Medulla oblongata (tissue), 1 donor: ENCODE results near the gene PHACTR2.
"Not testable (repeated sequence)": the region's sequence is repeated elsewhere in the genome, so short reads cannot be mapped to it uniquely, and the experiment has no call there.

Experiments used
- DNase-seq: peaks from one replicate; pipeline ENCODE4 v3.0.0-alpha.2; 2015; ENCODE audit errors: extremely low spot score

The PHACTR2 gene

DNA sequence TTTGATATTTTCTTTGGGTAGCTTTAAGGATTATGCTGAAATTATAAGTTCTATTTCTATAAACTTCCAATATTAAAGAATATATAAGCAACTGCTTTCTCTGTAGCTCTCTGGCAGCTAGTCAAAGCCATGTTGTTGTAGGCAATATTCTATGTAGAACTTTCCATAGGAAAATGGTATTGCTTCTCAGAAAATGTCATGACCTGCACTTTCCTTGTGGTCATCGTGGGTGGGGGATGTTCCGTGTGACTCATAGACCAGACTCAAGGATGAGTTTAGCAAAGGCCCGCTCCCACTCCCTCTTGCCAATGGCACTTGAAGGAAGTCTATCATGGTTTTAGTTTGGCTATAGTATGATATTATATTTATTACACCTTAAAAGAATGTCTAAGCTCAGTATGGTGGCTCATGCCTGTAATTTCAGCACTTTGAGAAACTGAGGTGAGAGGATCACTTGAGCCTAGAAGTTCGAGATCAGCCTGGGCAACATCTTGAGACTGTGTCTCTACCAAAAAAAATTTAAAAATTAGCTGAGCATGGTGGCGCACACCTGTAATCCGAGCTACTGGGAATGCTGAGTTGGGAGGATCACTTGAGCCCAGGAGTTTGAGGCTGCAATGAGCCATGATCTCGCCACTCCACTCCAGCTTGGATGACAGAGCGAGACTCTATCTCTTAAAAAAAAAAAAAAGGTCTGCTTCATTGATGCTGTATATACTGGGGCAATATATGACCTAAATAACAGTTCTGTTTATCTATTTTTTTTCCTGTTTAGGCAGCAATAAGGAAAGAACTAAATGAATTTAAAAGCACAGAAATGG, 128.7 kb downstream of the PHACTR2 start:
- no peak for DNase-seq

DNA sequence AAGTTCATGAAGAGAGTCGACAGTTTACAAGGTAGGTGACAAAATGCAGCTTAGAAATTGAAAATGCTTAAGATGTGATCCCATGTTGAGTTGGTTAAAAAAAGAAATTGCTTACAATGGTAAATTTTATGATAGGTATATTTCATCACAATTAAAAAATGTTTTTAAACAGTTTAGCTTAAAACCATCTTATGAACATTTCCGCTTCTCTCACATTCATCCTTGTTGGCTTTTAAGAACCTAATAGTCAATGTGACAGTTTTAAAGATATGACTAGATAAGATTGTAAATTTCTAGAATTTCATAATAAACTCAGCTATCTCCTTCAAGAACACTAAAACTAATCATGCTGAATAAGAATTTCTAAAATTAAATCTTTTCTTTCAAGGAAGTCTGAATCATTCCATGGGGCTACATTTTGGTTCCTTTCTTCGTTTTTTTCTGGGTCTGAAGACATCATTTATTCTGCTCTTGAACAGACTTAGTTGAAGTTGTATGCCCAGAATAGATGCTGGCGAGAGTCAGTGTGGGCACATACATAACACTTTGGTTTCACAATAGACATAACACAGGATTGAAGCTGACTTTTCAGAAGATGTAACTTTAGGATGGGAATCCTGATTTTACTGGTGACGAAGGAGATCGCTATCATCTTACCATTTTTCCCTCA, 129.5 kb downstream of the PHACTR2 start:
- no peak for DNase-seq

GRCh38 chr6:143810745-143811144, 133.0 kb downstream of the PHACTR2 start:
- no peak for DNase-seq

DNA sequence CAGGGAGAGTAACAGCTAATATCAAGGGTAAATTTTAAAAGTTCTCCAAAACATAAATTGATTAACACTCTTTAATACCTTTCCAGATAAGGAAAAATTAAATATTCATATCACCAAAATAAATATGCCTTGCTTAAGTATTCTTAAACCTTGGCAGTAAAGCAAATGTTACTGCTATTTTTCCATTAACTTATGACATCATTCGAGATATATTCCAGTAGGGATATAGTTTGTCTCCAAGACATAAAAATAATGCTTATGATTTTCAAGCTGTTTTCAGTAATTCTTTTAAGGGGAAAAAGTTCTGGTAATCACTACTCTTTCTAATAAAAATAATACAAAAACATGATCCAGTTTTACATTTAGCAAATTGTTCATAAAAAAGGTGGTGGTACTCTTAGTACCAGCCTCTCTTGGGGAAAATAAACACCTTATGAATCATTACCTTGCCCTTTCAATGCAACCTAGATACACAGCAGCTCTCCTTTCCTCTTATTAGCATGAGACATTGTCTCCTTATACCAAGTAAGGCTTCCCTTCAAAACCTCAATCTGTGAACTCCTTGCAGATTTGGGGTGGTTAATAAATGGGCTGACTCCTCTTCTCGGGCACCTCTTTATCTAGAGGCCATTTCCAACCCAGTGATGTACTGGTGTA, 133.9 kb downstream of the PHACTR2 start:
- DNase-seq = no peak

- no peak for DNase-seq
Observed at GRCh38 chr6:143817621-143818020, 139.9 kb downstream of the PHACTR2 start.

DNA sequence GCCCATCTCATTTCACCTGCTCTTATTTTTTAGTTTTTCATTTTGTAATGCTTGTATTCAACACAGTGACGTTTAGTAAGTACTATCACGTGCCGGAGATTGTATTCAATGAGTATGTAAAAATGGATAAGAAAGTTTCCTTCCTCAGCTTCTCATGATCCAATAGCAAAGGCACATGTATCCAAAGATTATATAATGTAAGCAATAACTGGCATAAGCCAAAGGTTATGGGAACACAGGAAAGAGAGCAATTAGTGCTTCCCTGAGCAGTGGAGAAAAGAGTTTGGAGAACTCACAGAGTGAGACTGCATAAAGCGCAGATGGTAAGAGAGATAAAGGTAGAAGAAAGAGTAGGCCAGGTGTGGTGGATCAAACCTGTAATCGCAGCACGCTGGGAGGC, 143.6 kb downstream of the PHACTR2 start:
- DNase-seq = no peak

GRCh38 chr6:143822584-143823024, 144.8 kb downstream of the PHACTR2 start:
- no peak for DNase-seq

DNA sequence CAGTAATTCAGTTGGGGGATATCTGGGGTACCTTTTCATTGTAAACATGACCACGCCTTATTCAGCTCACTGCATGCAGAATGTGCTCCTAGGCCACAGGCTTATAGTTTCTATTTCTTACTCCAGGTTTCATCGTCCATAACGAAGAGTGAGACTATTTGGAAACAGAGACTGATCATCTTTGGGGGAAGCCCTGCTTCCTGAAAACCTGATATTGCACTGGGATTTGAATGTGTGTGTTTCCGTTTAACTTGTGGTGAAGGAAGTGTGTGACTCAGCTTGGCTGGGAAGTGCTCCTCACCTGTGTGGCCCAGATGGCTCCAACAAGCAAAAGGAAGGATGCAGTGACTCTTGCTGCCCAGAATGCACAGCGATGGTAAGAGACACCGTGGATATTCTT, 145.8 kb downstream of the PHACTR2 start:
- no peak for DNase-seq

GRCh38 chr6:143828572-143828971, 150.8 kb downstream of the PHACTR2 start:
- no peak for DNase-seq

GRCh38 chr6:143836150-143836549, 158.4 kb downstream of the PHACTR2 start:
- no peak for DNase-seq

DNA sequence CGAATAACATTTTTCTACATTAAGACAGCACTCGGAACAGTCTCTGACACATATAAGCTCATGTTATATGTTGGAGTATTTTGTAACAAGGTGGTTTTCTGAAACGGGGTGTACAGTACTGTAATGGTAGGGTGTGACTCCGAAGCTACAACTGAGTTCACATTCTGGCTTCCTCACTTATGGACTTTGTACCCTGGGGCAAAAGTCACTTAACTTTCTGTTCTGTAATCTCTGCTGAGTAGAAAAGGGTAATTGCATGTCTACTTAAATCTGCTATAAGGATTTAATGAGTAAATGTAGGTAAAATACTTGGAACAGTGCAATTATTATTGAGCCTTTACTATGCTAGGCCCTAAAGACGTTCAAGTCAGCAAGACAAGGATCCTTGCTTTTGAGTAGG, 160.6 kb downstream of the PHACTR2 start:
- no peak for DNase-seq

- no peak for DNase-seq
Observed at GRCh38 chr6:143839196-143839595, 161.4 kb downstream of the PHACTR2 start.

- no peak for DNase-seq
Observed at GRCh38 chr6:143840595-143841265, 163.0 kb downstream of the PHACTR2 start.

DNA sequence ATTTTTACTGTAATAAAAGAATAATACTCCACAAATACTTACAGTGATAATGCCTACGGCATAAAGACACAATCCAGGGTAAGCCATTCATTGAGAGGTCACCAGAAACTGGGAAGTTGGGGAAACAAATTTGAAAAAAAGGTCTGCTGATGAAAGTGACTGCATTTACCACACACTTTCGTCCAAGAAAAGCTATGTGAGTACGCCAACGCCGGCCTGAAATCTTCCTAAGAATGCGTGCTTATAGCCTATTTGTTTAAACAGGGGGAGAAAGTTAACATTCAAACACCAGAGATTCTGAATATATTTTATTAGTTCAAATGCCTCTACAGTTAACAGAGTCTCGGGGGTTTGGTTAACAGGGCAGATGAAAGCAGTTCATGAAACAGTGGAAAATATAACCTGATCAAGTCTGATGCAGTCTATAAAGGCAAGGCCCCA, 164.7 kb downstream of the PHACTR2 start:
- peak; percentile 39 for DNase-seq

DNA sequence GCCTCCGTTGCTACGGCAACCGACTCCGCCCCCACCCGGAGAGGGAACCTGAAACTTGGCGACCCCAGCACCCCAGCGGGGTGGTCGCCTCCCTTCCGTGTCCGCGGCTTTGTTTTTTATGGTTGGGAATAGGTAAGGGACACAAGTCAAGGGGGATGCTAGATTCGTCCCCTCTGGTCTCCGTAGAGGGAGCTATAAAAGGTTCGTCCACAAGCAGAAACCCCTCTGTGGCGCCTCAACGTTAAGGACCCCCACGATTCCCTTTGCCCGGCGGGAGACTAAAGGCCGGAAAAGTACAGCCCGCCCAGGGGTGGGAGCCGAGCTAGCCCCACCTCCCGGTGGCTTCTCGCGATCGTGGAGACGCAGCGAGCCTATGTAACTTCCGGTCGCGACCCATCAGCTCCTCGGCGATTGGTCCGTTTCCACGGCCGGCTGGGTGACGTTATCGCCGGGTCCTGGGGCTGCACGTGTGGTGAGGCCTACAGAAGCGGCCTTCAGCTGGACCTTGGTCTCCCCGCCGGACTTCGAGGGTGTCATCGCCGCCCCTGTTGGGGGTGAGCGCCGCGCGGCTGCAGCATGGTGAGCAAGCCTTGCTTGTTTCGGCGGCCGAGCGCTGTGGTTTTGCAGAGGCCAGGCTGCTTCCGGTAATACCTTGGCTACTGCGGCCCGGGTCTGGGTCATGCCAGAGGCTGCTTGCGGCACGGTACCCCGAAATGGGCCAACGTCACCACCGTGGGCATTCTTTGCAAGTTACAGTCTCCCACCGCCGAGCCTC, 165.3 kb downstream of the PHACTR2 start, which contains the start of gene LTV1:
LTV1 (plus strand) TSS at position 437 of the 775 bp plus-strand sequence; CDS start at position 577, 140 bp downstream.
- peak; percentile 98 for DNase-seq

DNA sequence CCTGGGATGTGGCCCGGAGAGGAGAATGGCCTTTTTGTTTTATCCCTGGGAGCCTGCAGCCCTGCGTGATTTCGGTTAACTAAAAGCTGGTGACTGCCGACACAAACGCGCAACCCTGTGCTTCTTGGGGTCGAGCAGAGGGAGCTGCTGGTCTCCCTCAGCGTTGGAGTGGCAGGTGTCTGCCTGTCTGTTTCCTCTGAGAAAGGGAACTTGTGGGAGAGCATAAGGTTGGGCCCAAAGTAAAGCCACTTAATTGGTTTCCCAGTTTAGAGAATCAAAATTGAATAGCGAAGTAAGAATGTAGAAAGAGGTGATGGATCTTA, 165.9 kb downstream of the PHACTR2 start:
- no peak for DNase-seq

DNA sequence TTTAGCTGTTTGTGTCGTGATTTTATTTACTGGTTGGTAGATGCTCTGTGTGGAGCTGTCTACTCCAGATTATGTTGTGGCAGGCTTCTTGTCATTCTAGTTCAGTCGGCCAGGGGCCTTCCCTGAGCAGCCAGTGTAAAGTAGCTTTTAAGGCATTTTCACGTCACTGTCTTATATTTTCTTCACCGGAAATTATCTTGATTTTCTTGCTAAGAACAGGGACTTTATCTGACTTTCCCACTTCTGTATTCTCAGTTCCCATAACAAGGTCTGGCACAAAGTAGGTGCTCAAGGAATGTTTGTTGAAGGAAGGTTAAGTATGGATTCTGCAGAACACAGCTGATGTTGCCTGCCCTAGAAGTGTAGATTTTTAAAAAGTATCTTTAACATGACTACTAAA, 166.2 kb downstream of the PHACTR2 start:
- no peak for DNase-seq

DNA sequence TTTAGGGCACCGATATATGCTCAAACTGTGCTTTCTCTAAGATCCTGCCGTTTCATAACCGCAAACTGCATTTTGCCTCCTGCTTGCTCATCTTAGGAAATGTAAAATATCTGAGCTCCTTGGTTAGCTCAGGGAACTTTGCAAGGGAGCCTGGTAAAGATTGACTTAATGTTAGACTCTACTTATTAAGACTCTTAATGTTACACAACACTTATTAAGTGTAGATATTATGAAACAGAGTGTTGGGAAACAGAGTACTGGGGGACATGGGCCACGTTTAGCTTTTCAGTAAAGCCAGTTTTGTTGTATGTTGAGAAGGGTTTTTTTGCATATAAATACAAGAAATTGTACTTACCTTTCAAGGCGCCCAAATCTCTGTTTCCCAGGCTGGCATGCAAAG, 167.3 kb downstream of the PHACTR2 start:
- DNase-seq = no peak

DNA sequence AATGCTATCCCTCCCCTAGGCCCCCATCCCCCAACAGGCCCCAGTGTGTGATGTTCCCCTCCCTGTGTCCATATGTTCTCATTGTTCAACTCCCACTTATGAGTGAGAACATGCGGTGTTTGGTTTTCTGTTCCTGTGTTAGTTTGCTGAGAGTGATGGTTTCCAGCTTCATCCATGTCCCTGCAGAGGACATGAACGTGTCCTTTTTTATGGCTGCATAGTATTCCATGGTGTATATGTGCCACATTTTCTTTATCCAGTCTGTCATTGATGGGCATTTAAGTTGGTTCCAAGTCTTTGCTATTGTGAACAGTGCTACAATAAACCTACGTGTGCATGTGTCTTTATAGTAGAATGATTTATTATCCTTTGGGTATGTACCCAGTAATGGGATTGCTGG, 173.9 kb downstream of the PHACTR2 start:
- DNase-seq = not testable (repeated sequence)

- DNase-seq = not testable (repeated sequence)
Observed at GRCh38 chr6:143855057-143855456, 177.3 kb downstream of the PHACTR2 start.

DNA sequence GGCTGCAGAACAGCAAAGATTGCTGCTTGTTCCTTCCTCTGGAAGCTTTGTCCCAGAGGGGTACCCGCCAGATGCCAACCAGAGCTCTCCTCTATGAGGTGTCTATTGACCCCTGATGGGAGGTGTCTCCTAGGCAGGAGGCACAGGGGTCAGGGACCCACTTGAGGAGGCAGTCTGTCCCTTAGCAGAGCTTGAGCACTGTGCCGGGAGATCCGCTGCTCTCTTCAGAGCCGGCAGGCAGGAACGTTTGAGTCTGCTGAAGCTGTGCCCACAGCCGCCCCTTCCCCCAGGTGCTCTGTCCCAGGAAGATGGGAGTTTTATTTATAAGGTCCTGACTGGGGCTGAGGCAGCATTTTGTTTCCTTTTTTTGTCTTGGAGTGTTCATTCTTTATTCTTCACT, 179.0 kb downstream of the PHACTR2 start:
- DNase-seq = not testable (repeated sequence)
